ENCODE measurements around the gene SPEN.
"Not testable (repeated sequence)": the region's sequence is repeated elsewhere in the genome, so short reads cannot be mapped to it uniquely, and the experiment has no call there.

SPEN gene

DNA sequence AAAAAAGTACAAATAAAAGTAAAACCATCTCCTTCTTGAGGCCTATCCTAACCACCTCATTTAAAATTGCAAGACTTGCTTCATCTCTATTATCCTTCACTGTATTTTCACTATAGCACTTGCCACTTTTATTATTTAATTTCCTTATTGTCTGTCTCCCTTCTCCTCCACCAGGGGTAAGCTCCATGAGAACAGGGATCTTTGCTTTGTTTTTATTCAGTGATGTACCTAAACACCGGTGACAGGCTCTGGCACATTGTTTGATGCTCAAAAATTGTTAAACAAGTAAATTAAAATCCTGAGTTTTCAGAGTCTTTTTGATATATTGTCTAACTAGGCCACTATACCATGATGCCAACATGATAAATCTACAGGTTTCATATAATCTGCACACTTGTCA lies 17.2 kb upstream of the SPEN start:
- no peak for DNase-seq

GRCh38 chr1:15833069-15833679 lies 14.3 kb upstream of the SPEN start:
- DNase-seq, result no peak

DNA sequence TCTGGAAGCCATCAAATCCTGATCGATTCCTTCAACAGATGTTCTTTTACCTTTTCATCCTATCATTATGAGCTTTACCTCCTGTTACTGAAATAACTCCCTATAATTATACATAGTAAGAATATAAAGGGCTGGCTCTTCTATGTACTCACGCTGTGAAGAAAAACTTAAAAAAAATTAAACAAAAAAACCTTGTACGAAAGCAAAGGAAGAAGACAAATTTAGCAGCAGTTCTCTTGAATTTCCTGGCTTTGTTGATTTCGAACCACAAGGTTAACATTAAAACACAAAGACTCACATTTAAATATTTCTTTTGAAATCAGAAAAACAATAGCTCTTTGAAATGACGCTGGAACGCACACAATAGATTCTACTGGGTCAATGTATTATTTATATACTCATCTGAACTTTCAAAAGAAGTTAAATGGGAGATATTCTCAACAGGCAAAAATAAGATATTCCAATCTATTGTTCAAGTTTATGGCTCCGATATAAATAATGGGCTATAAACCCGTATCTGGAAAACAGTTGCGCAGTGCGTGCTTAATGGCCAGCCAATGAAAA lies 13.6 kb upstream of the SPEN start:
- no peak for DNase-seq

DNA sequence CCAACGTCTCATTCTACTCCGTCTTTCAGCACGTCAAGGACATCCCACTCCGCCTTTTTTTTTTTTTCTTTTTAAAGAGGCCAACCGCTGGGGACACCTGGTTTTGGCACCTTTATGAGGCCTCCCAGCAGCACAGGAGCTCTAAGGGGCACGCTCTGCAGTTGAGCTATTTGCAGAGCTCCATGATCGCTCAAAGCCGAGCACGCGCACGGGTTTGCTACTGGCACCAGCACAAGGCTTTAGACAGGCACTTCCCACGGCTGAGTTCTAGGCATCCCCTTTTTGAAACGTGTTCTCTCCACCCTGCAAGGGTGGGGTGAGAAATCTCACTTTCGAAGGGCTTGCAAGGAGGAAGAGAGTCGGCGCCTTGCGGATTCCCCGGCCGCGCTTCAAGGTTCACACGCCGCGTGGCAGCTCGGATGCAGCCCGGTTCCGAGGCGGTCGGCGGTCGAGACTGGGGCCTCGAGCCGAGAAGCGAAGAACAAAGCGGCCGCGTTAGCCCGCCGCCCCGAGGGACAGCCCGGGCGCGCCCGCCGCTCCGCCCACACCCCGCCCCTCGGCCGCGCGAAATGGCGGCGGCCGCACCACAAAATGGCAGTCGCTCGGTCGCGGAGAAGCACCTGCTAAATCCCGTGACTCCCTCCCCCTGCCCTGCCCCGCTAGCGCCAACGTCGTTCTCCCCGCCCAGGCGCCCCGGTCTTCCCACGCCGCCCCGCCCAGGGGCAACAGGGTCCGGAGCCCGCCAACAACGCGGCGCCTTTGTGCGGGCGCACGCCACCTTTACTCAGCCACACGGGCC lies 12.9 kb upstream of the SPEN start:
- DNase-seq, result peak; percentile 98

DNA sequence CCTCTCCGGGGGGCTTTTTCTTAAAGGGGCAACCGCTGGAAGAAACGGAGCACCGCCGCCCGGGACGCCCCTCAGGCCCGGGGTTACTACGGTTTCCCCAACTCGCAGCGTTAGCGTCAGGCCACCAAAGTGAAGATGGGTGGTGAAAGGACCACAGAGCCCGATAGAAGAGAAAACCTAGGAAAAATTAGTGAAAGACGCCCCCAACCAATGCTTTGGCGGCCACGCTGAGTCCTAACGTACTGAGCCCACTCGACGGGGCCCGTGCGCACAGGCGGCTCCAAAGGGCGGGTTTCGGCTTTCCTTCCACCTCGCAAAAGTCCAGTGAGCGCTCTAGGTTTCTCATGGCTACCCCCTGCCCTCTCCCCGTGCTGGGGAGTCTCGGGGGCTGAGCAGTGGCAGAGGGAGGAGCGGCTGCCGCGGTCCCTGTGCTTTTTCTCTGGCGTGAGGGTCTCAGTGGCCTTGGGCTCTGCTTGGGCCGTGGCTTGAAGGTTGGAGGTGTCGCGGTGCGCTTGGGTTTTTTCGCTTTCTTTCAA lies 12.2 kb upstream of the SPEN start:
- DNase-seq, result peak; percentile 95

DNA sequence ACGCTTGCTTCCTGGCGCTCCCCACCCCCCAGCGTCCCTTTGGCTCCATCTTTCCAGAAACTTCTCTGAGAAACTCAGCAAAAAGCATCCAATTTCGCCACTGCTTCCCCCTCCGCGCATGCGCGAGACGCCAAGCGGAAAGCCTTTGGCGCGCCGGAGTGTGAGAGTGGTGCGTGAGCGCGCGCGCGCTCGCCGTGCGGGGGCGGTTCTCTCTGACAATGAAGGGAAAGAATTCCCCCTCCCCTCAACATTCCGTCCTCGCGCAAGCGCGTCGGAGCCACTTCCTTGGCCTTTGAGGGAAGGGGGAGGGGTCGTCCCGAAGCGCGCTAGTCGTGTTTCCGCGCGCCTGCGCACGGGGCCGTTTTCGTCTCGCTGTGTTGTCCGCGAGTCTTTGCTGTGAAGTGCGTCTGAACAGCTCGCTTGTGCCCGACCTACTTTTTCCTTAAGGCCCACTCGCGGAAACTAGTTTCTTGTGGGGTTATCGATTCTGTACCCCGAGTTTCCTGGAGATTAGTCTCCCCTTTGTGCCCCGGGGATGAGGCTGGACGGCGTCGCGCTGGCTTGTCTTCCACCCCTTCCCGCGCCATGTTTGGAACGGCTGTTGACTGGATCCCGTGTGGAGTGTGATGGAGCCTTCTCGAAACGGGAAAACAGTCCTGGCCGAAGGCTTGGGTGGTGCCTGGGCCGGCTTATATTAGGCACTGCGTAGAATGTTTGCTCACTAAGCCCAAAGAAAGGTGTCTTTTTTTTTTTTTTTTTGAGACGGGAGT lies 11.6 kb upstream of the SPEN start:
- peak; percentile 97 for DNase-seq

DNA sequence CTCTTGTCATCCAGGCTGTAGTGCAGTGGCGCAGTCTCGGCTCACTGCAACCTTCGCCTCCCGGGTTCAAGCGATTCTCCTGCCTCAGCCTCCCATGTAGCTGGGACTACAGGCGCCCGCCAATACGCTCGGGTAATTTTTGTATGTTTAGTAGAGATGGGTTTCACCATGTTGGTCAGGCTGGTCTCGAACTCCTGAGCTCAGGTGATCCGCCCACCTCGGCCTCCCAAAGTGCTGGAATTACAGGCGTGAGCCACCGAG lies 11.1 kb upstream of the SPEN start:
- not testable (repeated sequence) for DNase-seq

DNA sequence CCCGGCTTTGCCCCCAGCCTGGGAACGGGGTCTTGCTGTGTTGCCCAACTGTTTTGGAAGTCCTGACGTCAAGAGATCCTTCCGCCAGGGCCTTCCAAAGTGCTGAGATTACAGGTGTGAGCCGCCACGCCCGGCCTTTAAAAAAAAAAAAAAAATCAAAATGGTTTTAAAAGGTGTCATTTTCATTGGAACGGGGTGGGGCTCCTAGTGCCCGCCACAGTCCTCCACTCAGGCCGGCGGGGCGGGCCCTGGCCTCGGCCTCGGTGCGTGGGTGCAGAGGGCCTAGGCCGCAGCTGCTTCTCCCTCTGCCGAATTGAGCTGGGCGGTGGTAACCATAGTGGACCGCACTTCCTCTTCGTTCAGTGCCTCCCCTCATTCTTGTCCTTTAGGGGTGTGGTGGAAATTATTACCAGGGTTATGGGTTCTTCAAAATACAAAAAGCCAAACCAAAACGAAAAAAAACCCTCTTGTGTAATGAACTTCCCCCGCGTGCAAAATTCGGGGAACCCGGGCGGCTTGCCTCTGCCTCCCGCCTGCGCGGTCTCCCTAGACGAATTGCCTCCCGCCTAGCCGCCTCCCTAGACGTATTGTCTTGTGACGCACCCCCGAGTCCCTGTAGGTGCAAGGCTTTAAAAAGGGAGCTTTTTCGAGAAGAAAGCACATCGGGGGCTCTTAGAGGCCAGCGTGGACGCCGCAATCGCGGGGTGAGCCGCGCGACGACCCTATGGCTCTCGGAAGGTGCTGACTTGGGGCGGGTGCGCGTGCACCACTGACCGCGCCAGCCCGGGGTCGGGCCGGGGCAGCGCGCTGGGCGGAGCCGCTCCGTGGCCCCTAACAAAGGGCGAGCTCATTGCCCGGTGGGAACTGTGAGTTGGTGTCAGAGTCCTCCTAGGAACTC lies 10.5 kb upstream of the SPEN start:
- DNase-seq, result peak; percentile 73

- no peak for DNase-seq
Measured at GRCh38 chr1:15837931-15838330, 9.6 kb upstream of the SPEN start.

GRCh38 chr1:15838721-15839120 lies 8.8 kb upstream of the SPEN start:
- no peak for DNase-seq

DNA sequence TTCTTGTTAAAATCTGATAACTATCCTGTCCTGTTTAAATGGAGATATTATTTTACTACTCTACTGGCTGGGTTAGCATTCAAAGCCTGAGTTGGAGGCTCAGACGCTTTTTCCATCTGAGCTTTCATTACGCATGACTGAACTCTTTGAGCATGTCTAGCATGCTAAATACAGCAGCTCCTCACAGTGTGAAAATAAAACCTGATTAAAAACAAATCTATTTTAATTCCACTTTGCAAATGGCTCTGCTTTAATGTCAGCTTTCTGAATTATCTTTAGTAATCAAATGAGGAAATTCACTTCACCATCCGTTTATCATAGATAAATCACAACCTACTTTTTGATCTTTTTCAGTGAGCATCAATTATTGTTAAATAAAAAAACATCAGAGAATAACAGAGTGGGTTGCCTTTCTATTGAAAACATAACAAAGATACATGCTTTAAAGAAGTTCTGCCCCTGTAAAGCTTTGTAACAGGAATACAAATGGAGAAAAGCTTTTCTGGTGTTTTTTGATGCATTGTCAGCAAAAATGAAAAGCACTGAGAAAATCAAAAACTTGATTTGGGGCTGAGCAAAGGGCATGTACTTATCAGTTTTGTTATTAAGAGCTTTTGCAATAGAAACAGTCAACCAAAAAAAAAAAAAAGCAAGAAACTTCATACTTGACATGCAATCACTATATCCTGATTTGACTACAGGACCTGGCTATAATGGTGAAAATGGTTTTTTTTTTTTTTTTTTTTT lies 3.5 kb upstream of the SPEN start:
- DNase-seq, result no peak

GRCh38 chr1:15846056-15846455 lies 1.5 kb upstream of the SPEN start:
- DNase-seq, result not testable (repeated sequence)

DNA sequence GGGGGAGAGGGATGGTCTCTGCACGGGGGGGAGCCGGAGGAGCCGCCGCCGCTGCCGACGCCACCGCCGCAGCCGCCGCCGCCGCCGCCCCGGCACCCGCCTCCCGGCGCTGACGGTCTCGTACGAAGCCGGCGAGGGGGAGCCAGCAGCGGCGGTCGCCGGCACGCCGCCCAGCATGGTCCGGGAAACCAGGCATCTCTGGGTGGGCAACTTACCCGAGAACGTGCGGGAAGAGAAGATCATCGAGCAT lies 311 bp downstream of the SPEN start:
- DNase-seq, result no peak

- DNase-seq, result peak; percentile 78
Measured at GRCh38 chr1:15848143-15848928, 829 bp downstream of the SPEN start.

GRCh38 chr1:15848929-15849774 lies 1.6 kb downstream of the SPEN start:
- peak; percentile 85 for DNase-seq

DNA sequence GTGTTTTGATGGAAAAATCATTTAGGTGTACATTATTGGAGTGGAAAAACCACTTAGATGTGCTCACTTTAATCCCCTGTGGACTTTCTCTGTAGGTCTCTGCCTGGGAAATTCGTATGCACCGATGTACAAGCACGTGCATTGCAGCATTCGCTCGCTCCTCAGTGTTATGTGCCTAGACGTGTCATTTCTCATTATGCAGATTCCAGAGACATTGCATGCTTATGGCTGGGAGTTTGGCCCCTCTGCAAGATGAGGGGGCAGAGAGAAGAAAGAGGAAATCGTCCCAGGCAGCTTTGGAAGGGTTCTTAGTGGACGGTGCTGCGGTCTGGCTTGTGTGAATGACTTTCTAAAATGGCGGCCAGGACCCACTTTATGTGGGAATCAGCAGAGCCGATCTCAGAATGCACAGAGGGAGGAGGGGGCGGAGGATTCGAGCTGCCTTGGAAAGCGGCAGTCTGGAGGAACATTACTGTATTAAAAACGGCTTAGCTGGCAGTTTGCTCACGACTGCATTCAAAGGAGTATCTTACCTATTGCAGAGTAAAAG lies 2.3 kb downstream of the SPEN start:
- peak; percentile 88 for DNase-seq

GRCh38 chr1:15850471-15851001 lies 3.0 kb downstream of the SPEN start:
- peak; percentile 39 for DNase-seq

GRCh38 chr1:15851210-15852035 lies 3.9 kb downstream of the SPEN start:
- DNase-seq, result no peak
